NCI-H1694 (cell line): ENCODE results near the gene LACRT.
"Not testable (repeated sequence)": the region's sequence is repeated elsewhere in the genome, so short reads cannot be mapped to it uniquely, and the experiment has no call there.

Experiments used
- DNase-seq: peaks from one replicate; lab custom pipeline; 2025; lab: John Stamatoyannopoulos, UW

Gene LACRT

GRCh38 chr12:54634795-54635194 is at the start of gene LACRT:
LACRT (minus strand) TSS chr12:54634895; CDS start chr12:54634841, 54 bp downstream.
- DNase-seq = no peak

GRCh38 chr12:54683398-54683797 is 48.7 kb upstream of the LACRT start:
- no peak for DNase-seq

GRCh38 chr12:54682674-54683073 is 48.0 kb upstream of the LACRT start:
- DNase-seq = no peak

- DNase-seq = no peak
Measured at GRCh38 chr12:54680374-54680773, 45.7 kb upstream of the LACRT start.

- no peak for DNase-seq
Measured at GRCh38 chr12:54678131-54678530, 43.4 kb upstream of the LACRT start.

- no peak for DNase-seq
Measured at GRCh38 chr12:54667945-54668344, 33.2 kb upstream of the LACRT start.

- DNase-seq = no peak
Measured at GRCh38 chr12:54666008-54666407, 31.3 kb upstream of the LACRT start.

GRCh38 chr12:54665022-54665635 is 30.4 kb upstream of the LACRT start:
- not testable (repeated sequence) for DNase-seq

- DNase-seq = no peak
Measured at GRCh38 chr12:54663603-54664002, 28.9 kb upstream of the LACRT start.

- no peak for DNase-seq
Measured at GRCh38 chr12:54662026-54662425, 27.3 kb upstream of the LACRT start.

GRCh38 chr12:54661048-54661447 is 26.4 kb upstream of the LACRT start:
- no peak for DNase-seq

- no peak for DNase-seq
Measured at GRCh38 chr12:54660320-54660962, 25.7 kb upstream of the LACRT start.

GRCh38 chr12:54658306-54659264 is 23.9 kb upstream of the LACRT start:
- peak; percentile 29 for DNase-seq

- no peak for DNase-seq
Measured at GRCh38 chr12:54657105-54657607, 22.5 kb upstream of the LACRT start.

- no peak for DNase-seq
Measured at GRCh38 chr12:54654926-54655325, 20.2 kb upstream of the LACRT start.

- DNase-seq = no peak
Measured at GRCh38 chr12:54653025-54653424, 18.3 kb upstream of the LACRT start.

GRCh38 chr12:54650889-54651288 is 16.2 kb upstream of the LACRT start:
- no peak for DNase-seq

GRCh38 chr12:54650409-54650808 is 15.7 kb upstream of the LACRT start:
- no peak for DNase-seq

GRCh38 chr12:54649825-54650224 is 15.1 kb upstream of the LACRT start:
- DNase-seq = no peak

- DNase-seq = no peak
Measured at GRCh38 chr12:54648265-54648664, 13.6 kb upstream of the LACRT start, which contains the start of gene DCD. DCD (minus strand) TSS chr12:54648365; CDS start chr12:54648303, 62 bp downstream.

GRCh38 chr12:54641554-54641953 is 6.9 kb upstream of the LACRT start:
- no peak for DNase-seq

- DNase-seq = no peak
Measured at GRCh38 chr12:54641089-54641488, 6.4 kb upstream of the LACRT start.
